ENCODE data around the gene CYTH3. TPM values are rescaled to one million over a fixed set of nuclear protein-coding genes. Genes with fewer than 3 reads are reported as not detected.

The CYTH3 gene
- total RNA-seq, 1 experiment from 2014 or later = 16.7 TPM

- no peaks in the 10 kb centered on the region for H4K20me1 ChIP-seq (ENCODE audit: insufficient read depth)
- TF ChIP-seq SRF (IDR thresholded peaks at IDR 0.05; ENCODE audit: low read depth) = no peak
- ChIA-PET CTCF (no interaction called here), RAD21 (ENCODE audit: low non-redundant PET in 1 of 2, low total read pairs in 2 of 2, uncharacterized antibody in 2 of 2, unreplicated experiment in 2 of 2) (no interaction called here), POLR2A (no interaction called here)
- H3K4me2 ChIP-seq (ENCODE audit: low read length) = no peak overlapping the region
- H3K4me3 ChIP-seq (replicated peaks in 1 of 2; ENCODE audit: low read depth in 1 of 2, low read length in 2 of 2) = no peak overlapping the region
- H3K79me2 ChIP-seq (ENCODE audit: insufficient read depth, low read length) = peaks cover 82% of the 10 kb centered on the region
- H3K9me3 ChIP-seq (ENCODE audit: control insufficient read depth in 1 of 2, insufficient read depth in 1 of 2, low read depth in 1 of 2, low read length in 2 of 2) = no peaks in the 10 kb centered on the region
- intact Hi-C loops (cut with micrococcal nuclease) = no loop called here
- ATAC-seq (no peak), DNase-seq (ENCODE audit: low read depth, low spot score) (no peak)
- H2AFZ ChIP-seq (ENCODE audit: low read depth, low read length, poor library complexity, severe bottlenecking) = no peak overlapping the region
- no peak overlapping the region for H3K9ac ChIP-seq (ENCODE audit: low read length)
- no peaks in the 10 kb centered on the region for H3K27me3 ChIP-seq (ENCODE audit: insufficient read depth, low read length)
- H3K27ac ChIP-seq (ENCODE audit: low read depth, low read length) = no peak overlapping the region
- no peaks in the 10 kb centered on the region for H3K9me2 ChIP-seq (ENCODE audit: insufficient read depth)
- H3K4me1 ChIP-seq (ENCODE audit: control insufficient read depth in 1 of 2, insufficient read depth in 2 of 2, low read length in 2 of 2) = peaks cover 6 to 18% of the 10 kb centered on the region in 2 experiments
- H3K36me3 ChIP-seq (ENCODE audit: control insufficient read depth in 1 of 2, insufficient read depth in 2 of 2, low read length in 2 of 2) = no peaks in the 10 kb centered on the region
- BruUV-seq (replicated peaks) = no TSS peak
Observed at GRCh38 chr7:6266699-6267098, 5.7 kb downstream of the CYTH3 start.

DNA sequence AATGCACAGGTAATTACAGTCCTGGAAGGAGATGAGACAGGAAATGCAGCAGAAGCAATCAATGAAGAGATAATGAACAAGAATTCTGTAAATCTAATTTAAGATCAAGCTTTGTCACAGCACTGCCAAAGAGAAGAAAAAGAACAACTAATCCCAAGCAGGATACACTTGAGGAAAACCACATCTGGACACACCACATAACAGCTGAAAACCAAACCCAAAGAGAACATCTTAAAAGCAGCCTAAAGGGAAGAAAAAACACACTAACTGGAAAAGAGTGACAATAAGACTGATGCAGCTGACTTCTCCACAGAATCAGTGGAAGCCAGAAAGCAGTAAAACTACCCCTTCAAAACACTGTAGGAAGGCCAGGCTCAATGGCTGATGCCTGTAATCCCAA is 10.2 kb downstream of the CYTH3 start:
- peaks cover 0 to 4% of the 10 kb centered on the region in 2 experiments; a peak in 1 of 4 replicates for H3K4me1 ChIP-seq (ENCODE audit: control insufficient read depth in 1 of 2, insufficient read depth in 2 of 2, low read length in 2 of 2)
- H4K20me1 ChIP-seq (ENCODE audit: insufficient read depth) = 0 out of 2 replicates have a peak, but pooled peaks cover 4% of the 10 kb centered on the region
- H2AFZ ChIP-seq (ENCODE audit: low read depth, low read length, poor library complexity, severe bottlenecking) = no peak overlapping the region
- BruUV-seq (replicated peaks) = no TSS peak
- ChIA-PET CTCF (interaction anchor here (0.7 kb wide), 1 partner anchor 407 kb away, joined by 3 read pairs; no protein-coding TSS in a partner anchor), POLR2A (no interaction called here), RAD21 (ENCODE audit: low non-redundant PET in 1 of 2, low total read pairs in 2 of 2, uncharacterized antibody in 2 of 2, unreplicated experiment in 2 of 2) (no interaction called here)
- H3K4me3 ChIP-seq (replicated peaks in 1 of 2; ENCODE audit: low read depth in 1 of 2, low read length in 2 of 2) = no peak overlapping the region
- no peak overlapping the region for H3K27ac ChIP-seq (ENCODE audit: low read depth, low read length)
- H3K9ac ChIP-seq (ENCODE audit: low read length) = no peak overlapping the region
- intact Hi-C loops (cut with micrococcal nuclease) = no loop called here
- H3K27me3 ChIP-seq (ENCODE audit: insufficient read depth, low read length) = no peaks in the 10 kb centered on the region
- no peaks in the 10 kb centered on the region for H3K9me3 ChIP-seq (ENCODE audit: control insufficient read depth in 1 of 2, insufficient read depth in 1 of 2, low read depth in 1 of 2, low read length in 2 of 2)
- no peaks in the 10 kb centered on the region for H3K9me2 ChIP-seq (ENCODE audit: insufficient read depth)
- ATAC-seq (no peak), DNase-seq (ENCODE audit: low read depth, low spot score) (no peak)
- no peak overlapping the region for H3K4me2 ChIP-seq (ENCODE audit: low read length)
- no peak for TF ChIP-seq ZBTB33 (IDR thresholded peaks at IDR 0.05; ENCODE audit: extremely low read depth, insufficient replicate concordance, low read length)
- H3K79me2 ChIP-seq (ENCODE audit: insufficient read depth, low read length) = peaks cover 74% of the 10 kb centered on the region
- H3K36me3 ChIP-seq (ENCODE audit: control insufficient read depth in 1 of 2, insufficient read depth in 2 of 2, low read length in 2 of 2) = no peaks in the 10 kb centered on the region
